ENCODE measurements around the gene TRIM67.
"Not testable (repeated sequence)": the region's sequence is repeated elsewhere in the genome, so short reads cannot be mapped to it uniquely, and the experiment has no call there.

TRIM67 gene

GRCh38 chr1:231161667-231162296, at the start of gene TRIM67:
Gene TRIM67, plus strand, starts transcription at chr1:231162058. Its CDS starts 912 bp downstream, at chr1:231162970.
- H3K27me3 ChIP-seq (ENCODE audit: control insufficient read depth, insufficient read depth, low read length), result peaks cover 65% of the 10 kb centered on the region
- no peaks in the 10 kb centered on the region for H3K4me1 ChIP-seq (ENCODE audit: control insufficient read depth, insufficient read depth, low read length)
- no peaks in the 10 kb centered on the region for H3K9me3 ChIP-seq (ENCODE audit: control insufficient read depth, insufficient read depth, low read length)
- H3K36me3 ChIP-seq (ENCODE audit: control insufficient read depth, insufficient read depth, low read length), result no peaks in the 10 kb centered on the region
- no peak within 1 kb of the TSS for H3K9ac ChIP-seq (ENCODE audit: low read depth, low read length)
- H3K4me3 ChIP-seq (ENCODE audit: low read depth, low read length), result peak within 1 kb of the TSS; percentile 37

DNA sequence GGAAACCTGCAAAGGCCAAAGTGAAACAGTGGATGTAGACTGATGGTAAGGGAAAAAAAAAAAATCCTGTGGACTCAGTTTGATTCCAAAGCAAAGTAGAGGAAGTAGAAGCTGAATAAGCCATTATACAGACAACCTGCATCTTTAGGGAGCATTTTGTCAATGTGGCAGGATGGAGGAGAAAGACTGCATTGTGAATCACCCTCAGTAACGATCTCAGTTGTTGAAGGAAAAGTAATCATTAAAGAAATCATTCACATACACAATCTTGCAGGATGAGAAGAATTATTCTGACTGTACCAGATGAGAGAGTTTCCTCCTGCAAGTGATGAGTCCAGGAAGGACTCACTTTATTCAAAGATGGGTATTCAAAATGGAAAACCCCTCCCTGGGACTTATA, 45.1 kb upstream of the TRIM67 start:
- Histone ChIP-seq H3K9ac (ENCODE audit: low read depth, low read length) (no peak overlapping the region), H3K27me3 (ENCODE audit: control insufficient read depth, insufficient read depth, low read length) (no peaks in the 10 kb centered on the region), H3K4me1 (ENCODE audit: control insufficient read depth, insufficient read depth, low read length) (no peaks in the 10 kb centered on the region), H3K9me3 (ENCODE audit: control insufficient read depth, insufficient read depth, low read length) (no peaks in the 10 kb centered on the region), H3K4me3 (ENCODE audit: low read depth, low read length) (no peak overlapping the region), H3K36me3 (ENCODE audit: control insufficient read depth, insufficient read depth, low read length) (no peaks in the 10 kb centered on the region)

DNA sequence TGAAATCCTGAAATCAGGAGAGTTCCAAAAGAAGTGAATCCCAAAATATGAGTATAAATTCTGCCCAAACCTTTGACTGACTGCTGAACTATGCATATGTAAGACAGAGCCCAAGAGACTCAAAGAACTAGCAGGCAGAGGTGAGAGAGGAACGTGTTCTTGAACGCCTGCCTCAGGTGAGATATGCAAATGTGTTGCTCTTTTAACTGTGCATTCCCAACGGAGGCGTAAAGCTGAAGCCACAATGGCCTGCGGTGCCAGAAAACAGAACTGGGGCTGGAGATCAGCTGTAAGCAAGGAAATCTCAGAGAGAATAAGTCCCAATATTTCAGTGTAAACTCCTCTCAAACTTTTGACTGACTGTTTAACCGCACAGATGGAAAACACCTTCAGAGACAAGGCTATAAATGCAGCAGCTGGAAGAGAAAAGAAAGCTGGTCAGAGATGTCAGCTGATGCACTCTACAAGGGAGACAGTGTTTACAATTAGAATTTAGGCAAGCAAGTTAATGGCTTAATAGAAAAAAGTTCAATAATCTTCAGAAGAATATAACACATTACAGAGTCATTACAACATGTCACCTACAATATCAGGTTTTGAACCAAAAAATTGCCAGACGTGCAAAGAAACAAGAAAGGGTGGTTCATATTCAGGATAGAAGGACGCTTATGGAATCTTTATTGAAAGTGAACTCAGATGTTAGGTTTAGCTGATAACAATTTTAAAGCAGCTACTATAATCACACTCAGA, 43.0 kb upstream of the TRIM67 start:
- Histone ChIP-seq H3K36me3 (ENCODE audit: control insufficient read depth, insufficient read depth, low read length) (no peaks in the 10 kb centered on the region), H3K9me3 (ENCODE audit: control insufficient read depth, insufficient read depth, low read length) (no peaks in the 10 kb centered on the region), H3K4me1 (ENCODE audit: control insufficient read depth, insufficient read depth, low read length) (no peaks in the 10 kb centered on the region), H3K9ac (ENCODE audit: low read depth, low read length) (no peak overlapping the region), H3K27me3 (ENCODE audit: control insufficient read depth, insufficient read depth, low read length) (no peaks in the 10 kb centered on the region), H3K4me3 (ENCODE audit: low read depth, low read length) (no peak overlapping the region)

- Histone ChIP-seq H3K4me1 (ENCODE audit: control insufficient read depth, insufficient read depth, low read length) (no peaks in the 10 kb centered on the region), H3K4me3 (ENCODE audit: low read depth, low read length) (no peak overlapping the region), H3K27me3 (ENCODE audit: control insufficient read depth, insufficient read depth, low read length) (no peaks in the 10 kb centered on the region), H3K9ac (ENCODE audit: low read depth, low read length) (no peak overlapping the region), H3K9me3 (ENCODE audit: control insufficient read depth, insufficient read depth, low read length) (no peaks in the 10 kb centered on the region), H3K36me3 (ENCODE audit: control insufficient read depth, insufficient read depth, low read length) (no peaks in the 10 kb centered on the region)
These were observed 40.3 kb upstream of the TRIM67 start for GRCh38 chr1:231121533-231121932.

- Histone ChIP-seq H3K4me3 (ENCODE audit: low read depth, low read length) (no peak overlapping the region), H3K27me3 (ENCODE audit: control insufficient read depth, insufficient read depth, low read length) (no peaks in the 10 kb centered on the region), H3K9me3 (ENCODE audit: control insufficient read depth, insufficient read depth, low read length) (no peaks in the 10 kb centered on the region), H3K36me3 (ENCODE audit: control insufficient read depth, insufficient read depth, low read length) (no peaks in the 10 kb centered on the region), H3K4me1 (ENCODE audit: control insufficient read depth, insufficient read depth, low read length) (no peaks in the 10 kb centered on the region), H3K9ac (ENCODE audit: low read depth, low read length) (no peak overlapping the region)
These were observed 39.7 kb upstream of the TRIM67 start for GRCh38 chr1:231122143-231122542.

DNA sequence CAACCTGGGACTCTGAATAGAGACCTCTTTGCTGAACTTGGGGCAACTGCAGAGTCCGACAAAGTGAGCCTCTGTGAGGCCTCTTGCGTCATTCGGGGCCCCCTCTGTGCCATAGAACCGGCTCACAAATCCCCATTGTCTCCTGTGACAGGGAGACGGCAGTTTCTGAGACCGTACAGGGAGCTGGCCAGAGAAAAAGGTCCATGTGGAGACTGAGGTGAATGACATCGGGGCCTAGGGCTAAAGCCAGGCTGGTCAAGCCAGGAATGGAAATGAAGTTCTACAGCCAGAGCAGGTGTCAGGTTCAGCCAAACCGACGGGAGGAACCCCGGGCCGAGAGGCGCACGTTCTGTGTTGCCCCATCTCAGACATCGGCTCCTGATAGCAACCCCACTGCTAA, 37.1 kb upstream of the TRIM67 start:
- Histone ChIP-seq H3K4me3 (ENCODE audit: low read depth, low read length) (no peak overlapping the region), H3K9me3 (ENCODE audit: control insufficient read depth, insufficient read depth, low read length) (no peaks in the 10 kb centered on the region), H3K36me3 (ENCODE audit: control insufficient read depth, insufficient read depth, low read length) (no peaks in the 10 kb centered on the region), H3K9ac (ENCODE audit: low read depth, low read length) (no peak overlapping the region), H3K4me1 (ENCODE audit: control insufficient read depth, insufficient read depth, low read length) (no peaks in the 10 kb centered on the region), H3K27me3 (ENCODE audit: control insufficient read depth, insufficient read depth, low read length) (no peaks in the 10 kb centered on the region)

GRCh38 chr1:231125972-231126580, 35.8 kb upstream of the TRIM67 start:
- Histone ChIP-seq H3K9me3 (ENCODE audit: control insufficient read depth, insufficient read depth, low read length) (no peaks in the 10 kb centered on the region), H3K4me3 (ENCODE audit: low read depth, low read length) (no peak overlapping the region), H3K9ac (ENCODE audit: low read depth, low read length) (no peak overlapping the region), H3K4me1 (ENCODE audit: control insufficient read depth, insufficient read depth, low read length) (no peaks in the 10 kb centered on the region), H3K27me3 (ENCODE audit: control insufficient read depth, insufficient read depth, low read length) (no peaks in the 10 kb centered on the region), H3K36me3 (ENCODE audit: control insufficient read depth, insufficient read depth, low read length) (no peaks in the 10 kb centered on the region)

DNA sequence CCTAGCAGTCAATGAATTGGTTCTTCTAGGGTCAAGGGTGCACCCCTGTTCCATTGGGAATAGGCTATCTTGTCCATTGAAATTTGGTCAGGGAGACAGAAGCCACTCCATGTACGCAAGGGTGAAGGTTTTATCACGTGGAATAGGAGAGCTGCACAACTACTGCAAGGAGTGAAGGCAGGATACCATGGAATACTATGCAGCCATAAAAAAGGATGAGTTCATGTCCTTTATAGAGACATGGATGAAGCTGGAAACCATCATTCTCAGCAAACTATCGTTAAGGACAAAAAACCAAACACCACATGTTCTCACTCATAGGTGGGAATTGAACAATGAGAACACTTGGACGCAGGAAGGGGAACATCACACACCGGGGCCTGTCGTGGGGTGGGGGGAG, 34.8 kb upstream of the TRIM67 start:
- not testable (repeated sequence) for H3K27me3 ChIP-seq (ENCODE audit: control insufficient read depth, insufficient read depth, low read length); H3K9me3 ChIP-seq (ENCODE audit: control insufficient read depth, insufficient read depth, low read length); H3K9ac ChIP-seq (ENCODE audit: low read depth, low read length); H3K4me1 ChIP-seq (ENCODE audit: control insufficient read depth, insufficient read depth, low read length); H3K36me3 ChIP-seq (ENCODE audit: control insufficient read depth, insufficient read depth, low read length); H3K4me3 ChIP-seq (ENCODE audit: low read depth, low read length)

- not testable (repeated sequence) for H3K9me3 ChIP-seq (ENCODE audit: control insufficient read depth, insufficient read depth, low read length); H3K4me1 ChIP-seq (ENCODE audit: control insufficient read depth, insufficient read depth, low read length)
These were observed 33.4 kb upstream of the TRIM67 start for GRCh38 chr1:231128471-231128870.

GRCh38 chr1:231130544-231130943, 31.3 kb upstream of the TRIM67 start:
- no peak overlapping the region for H3K4me3 ChIP-seq (ENCODE audit: low read depth, low read length)
- no peaks in the 10 kb centered on the region for H3K9me3 ChIP-seq (ENCODE audit: control insufficient read depth, insufficient read depth, low read length)
- H3K36me3 ChIP-seq (ENCODE audit: control insufficient read depth, insufficient read depth, low read length), result no peaks in the 10 kb centered on the region
- no peak overlapping the region for H3K9ac ChIP-seq (ENCODE audit: low read depth, low read length)
- H3K27me3 ChIP-seq (ENCODE audit: control insufficient read depth, insufficient read depth, low read length), result no peaks in the 10 kb centered on the region
- no peaks in the 10 kb centered on the region for H3K4me1 ChIP-seq (ENCODE audit: control insufficient read depth, insufficient read depth, low read length)

More at GRCh38 chr1:231128471-231128870, 33.4 kb upstream of the TRIM67 start:
- H3K27me3 ChIP-seq (ENCODE audit: control insufficient read depth, insufficient read depth, low read length); H3K9ac ChIP-seq (ENCODE audit: low read depth, low read length); H3K36me3 ChIP-seq (ENCODE audit: control insufficient read depth, insufficient read depth, low read length); H3K4me3 ChIP-seq (ENCODE audit: low read depth, low read length): not testable (repeated sequence)

DNA sequence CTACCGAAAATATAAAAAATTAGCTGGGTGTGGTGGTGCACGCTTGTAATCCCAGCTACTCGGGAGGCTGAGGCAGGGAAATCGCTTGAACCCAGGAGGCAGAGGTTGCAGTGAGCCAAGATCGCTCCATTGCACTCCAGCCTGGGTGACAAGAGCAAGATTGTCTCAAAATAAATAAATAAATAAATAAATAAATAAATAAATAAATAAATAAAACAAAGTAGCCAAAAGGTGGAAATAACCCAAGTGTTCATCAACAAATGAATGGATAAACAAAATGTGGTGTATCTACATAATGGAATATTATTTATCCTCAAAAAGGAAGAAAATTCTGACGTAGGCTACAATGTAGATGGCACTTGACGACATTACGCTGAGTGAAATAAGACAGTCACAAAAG, 29.3 kb upstream of the TRIM67 start:
- H3K27me3 ChIP-seq (ENCODE audit: control insufficient read depth, insufficient read depth, low read length); H3K9ac ChIP-seq (ENCODE audit: low read depth, low read length); H3K4me3 ChIP-seq (ENCODE audit: low read depth, low read length); H3K9me3 ChIP-seq (ENCODE audit: control insufficient read depth, insufficient read depth, low read length); H3K36me3 ChIP-seq (ENCODE audit: control insufficient read depth, insufficient read depth, low read length); H3K4me1 ChIP-seq (ENCODE audit: control insufficient read depth, insufficient read depth, low read length): not testable (repeated sequence)

- no peaks in the 10 kb centered on the region for H3K27me3 ChIP-seq (ENCODE audit: control insufficient read depth, insufficient read depth, low read length)
- no peak overlapping the region for H3K4me3 ChIP-seq (ENCODE audit: low read depth, low read length)
- H3K36me3 ChIP-seq (ENCODE audit: control insufficient read depth, insufficient read depth, low read length), result no peaks in the 10 kb centered on the region
- no peak overlapping the region for H3K9ac ChIP-seq (ENCODE audit: low read depth, low read length)
- H3K4me1 ChIP-seq (ENCODE audit: control insufficient read depth, insufficient read depth, low read length), result no peaks in the 10 kb centered on the region
- H3K9me3 ChIP-seq (ENCODE audit: control insufficient read depth, insufficient read depth, low read length), result no peaks in the 10 kb centered on the region
These were observed 27.2 kb upstream of the TRIM67 start for GRCh38 chr1:231134624-231135023.
